ENCODE measurements around the gene ZBTB8A. TPM values are rescaled to one million over a fixed set of nuclear protein-coding genes. Genes with fewer than 3 reads are reported as not detected.

ZBTB8A gene
- total RNA-seq = 1 to 10 TPM; 5.9 to 7.4 TPM

GRCh38 chr1:32538887-32539583 is at the start of gene ZBTB8A:
Gene ZBTB8A, plus strand, starts transcription at chr1:32539427. Its CDS starts 53,505 bp downstream, at chr1:32592932.
- WGBS = under 1% methylated on average over 33 of the region's 33 CpGs

GRCh38 chr1:32489774-32490454 is 49.3 kb upstream of the ZBTB8A start:
- 90% methylated on average over 3 of the region's 3 CpGs for WGBS
- Histone ChIP-seq H3K4me3 (no peak overlapping the region), H3K9me3 (no peaks in the 10 kb centered on the region), H3K27me3 (replicated peaks; ENCODE audit: insufficient read depth) (no peaks in the 10 kb centered on the region), H3K27ac (no peak overlapping the region), H3K36me3 (no peaks in the 10 kb centered on the region), H3K4me1 (replicated peaks) (no peaks in the 10 kb centered on the region)
- intact Hi-C loops (cut with DNase I) = no loop called here
- TF ChIP-seq CTCF (IDR thresholded peaks at IDR 0.05) (no peak), POLR2A (IDR thresholded peaks at IDR 0.05) (no peak), POLR2AphosphoS5 (IDR thresholded peaks at IDR 0.05) (no peak)
- DNase-seq (ENCODE audit: low spot score) = no peak

More at GRCh38 chr1:32538887-32539583, at the start of gene ZBTB8A:
- intact Hi-C loops (cut with DNase I) = loop anchor here (5.0 kb wide), 1 partner anchor 42 kb away; no protein-coding TSS in a partner anchor
- DNase-seq (ENCODE audit: low spot score) = peak; percentile 23
- H3K4me3 ChIP-seq = peak within 1 kb of the TSS; percentile 50 to 55
- TF ChIP-seq POLR2AphosphoS5 (IDR thresholded peaks at IDR 0.05) = no peak
- TF ChIP-seq POLR2A (IDR thresholded peaks at IDR 0.05) = no peak
- TF ChIP-seq CTCF (IDR thresholded peaks at IDR 0.05) = peak in 1 of 4 experiments; percentile 9
- H3K4me1 ChIP-seq (replicated peaks) = no peaks in the 10 kb centered on the region
- H3K36me3 ChIP-seq = no peaks in the 10 kb centered on the region
- H3K27ac ChIP-seq = peak within 1 kb of the TSS; percentile 76 to 78
- no peaks in the 10 kb centered on the region for H3K9me3 ChIP-seq
- H3K27me3 ChIP-seq (replicated peaks; ENCODE audit: insufficient read depth) = no peaks in the 10 kb centered on the region

- 92% methylated on average over 2 of the region's 2 CpGs for WGBS
- no peak overlapping the region for H3K27ac ChIP-seq
- H3K27me3 ChIP-seq (replicated peaks; ENCODE audit: insufficient read depth) = no peaks in the 10 kb centered on the region
- no peak for TF ChIP-seq POLR2AphosphoS5 (IDR thresholded peaks at IDR 0.05)
- no peaks in the 10 kb centered on the region for H3K4me1 ChIP-seq (replicated peaks)
- H3K36me3 ChIP-seq = no peaks in the 10 kb centered on the region
- no peak for DNase-seq (ENCODE audit: low spot score)
- intact Hi-C loops (cut with DNase I) = no loop called here
- no peaks in the 10 kb centered on the region for H3K9me3 ChIP-seq
- H3K4me3 ChIP-seq = no peak overlapping the region
Observed at GRCh38 chr1:32491386-32491785, 47.8 kb upstream of the ZBTB8A start.

- DNase-seq (ENCODE audit: low spot score) = no peak
- Histone ChIP-seq H3K4me1 (replicated peaks) (peaks cover 5% of the 10 kb centered on the region), H3K27ac (no peak overlapping the region), H3K9me3 (no peaks in the 10 kb centered on the region), H3K4me3 (no peak overlapping the region), H3K27me3 (replicated peaks; ENCODE audit: insufficient read depth) (no peaks in the 10 kb centered on the region), H3K36me3 (no peaks in the 10 kb centered on the region)
- 35% methylated on average over 1 of the region's 1 CpG for WGBS
- TF ChIP-seq CTCF (IDR thresholded peaks at IDR 0.05) = no peak
- TF ChIP-seq POLR2AphosphoS5 (IDR thresholded peaks at IDR 0.05) = no peak
- no peak for TF ChIP-seq POLR2A (IDR thresholded peaks at IDR 0.05)
- intact Hi-C loops (cut with DNase I) = no loop called here
Observed at GRCh38 chr1:32494196-32494595, 45.0 kb upstream of the ZBTB8A start.

GRCh38 chr1:32494711-32495337 is 44.4 kb upstream of the ZBTB8A start:
- Histone ChIP-seq H3K36me3 (no peaks in the 10 kb centered on the region), H3K4me3 (no peak overlapping the region), H3K4me1 (replicated peaks) (peaks cover 5% of the 10 kb centered on the region), H3K27me3 (replicated peaks; ENCODE audit: insufficient read depth) (no peaks in the 10 kb centered on the region), H3K9me3 (no peaks in the 10 kb centered on the region), H3K27ac (no peak overlapping the region)
- no peak for TF ChIP-seq POLR2A (IDR thresholded peaks at IDR 0.05)
- TF ChIP-seq CTCF (IDR thresholded peaks at IDR 0.05) = no peak
- TF ChIP-seq POLR2AphosphoS5 (IDR thresholded peaks at IDR 0.05) = no peak
- DNase-seq (ENCODE audit: low spot score) = no peak
- WGBS = 92% methylated on average over 7 of the region's 7 CpGs
- intact Hi-C loops (cut with DNase I) = loop anchor here (5.0 kb wide), 1 partner anchor 42 kb away; the partner anchor contains the start of gene ZBTB8A
